ENCODE measurements around the gene PSD4.

- TF ChIP-seq CTCF (IDR thresholded peaks at IDR 0.05; ENCODE audit: insufficient read depth, low read length, poor library complexity, severe bottlenecking) (no peak), EZH2phosphoT487 (conservative IDR thresholded peaks at IDR 0.05; ENCODE audit: low read length) (no peak)
These were observed 32.5 kb downstream of the PSD4 start for GRCh38 chr2:113206251-113206650.
